Heart left ventricle (tissue), 16 donors: Measurements from ENCODE around the gene SPACDR. TPM values are rescaled to one million over a fixed set of nuclear protein-coding genes. Genes with fewer than 3 reads are reported as not detected.

Source experiments
- ATAC-seq, 4 donors: fragments of 200-7000 bp; cut with Tn5 transposase; one replicate each; pipeline ENCODE4 v1.9.1; 2020 to 2022; ENCODE audit warnings: moderate library complexity in 4 of 4, mild to moderate bottlenecking in 3 of 4, moderate number of reproducible peaks in 1 of 4
- DNase-seq, 5 donors: peaks; one replicate each; pipeline ENCODE4 v3.0.0-alpha.2; 2020
- H3K27ac ChIP-seq, 12 donors: fragments of 200-600 bp; sonication (generic) in 4 of 12; one replicate each; pipeline versions ENCODE4 v1.5.0 to v1.8.0; 2016 to 2022; ENCODE audit warnings: mild to moderate bottlenecking in 2 of 12
- H3K27me3 ChIP-seq, 9 donors: fragments of 200-600 bp; sonication (generic) in 2 of 9; one replicate each; pipeline versions ENCODE4 v1.5.1 to v1.8.0; 2016 to 2022; ENCODE audit warnings: mild to moderate bottlenecking in 3 of 9
- H3K36me3 ChIP-seq, 9 donors: fragments of 200-600 bp; sonication (generic) in 2 of 9; one replicate each; pipeline versions ENCODE4 v1.5.0 to v1.8.0; 2018 to 2022; ENCODE audit warnings: mild to moderate bottlenecking in 2 of 9
- H3K4me1 ChIP-seq, 12 donors: fragments of 200-600 bp; sonication (generic) in 4 of 12; one replicate each; pipeline versions ENCODE4 v1.5.0 to v1.8.0; 2016 to 2022; ENCODE audit warnings: mild to moderate bottlenecking in 3 of 12
- H3K4me3 ChIP-seq, 12 donors: fragments of 200-600 bp; sonication (generic) in 4 of 12; one replicate each; pipeline versions ENCODE4 v1.5.0 to v1.8.0; 2017 to 2022; ENCODE audit warnings: mild to moderate bottlenecking in 9 of 12, moderate library complexity in 4 of 12
- H3K9me3 ChIP-seq, 12 donors: fragments of 200-600 bp; sonication (generic) in 4 of 12; one replicate each; pipeline versions ENCODE4 v1.5.0 to v1.8.0; 2016 to 2022; ENCODE audit warnings: mild to moderate bottlenecking in 1 of 12
- POLR2A ChIP-seq, 2 donors: fragments of 450-650 bp; IDR thresholded peaks; one replicate each; pipeline ENCODE4 v1.6.1; 2017; ENCODE audit warnings: antibody characterized with exemption in 2 of 2, mild to moderate bottlenecking in 2 of 2, moderate library complexity in 2 of 2
- WGBS, 4 donors: extraction: QIAGEN DNeasy Blood & Tissue Kit in 2 of 4; methylation state at CpG; one replicate each; pipeline versions ENCODE4 v1.1.5 to v1.1.7; 2013 to 2018; 5-methylcytosine and 5-hydroxymethylcytosine counted together
- intact Hi-C, 10 donors: fragments of 100-400 bp; cut with DNase I; formaldehyde crosslinking; loops; one replicate each; pipeline versions ENCODE4 v1.11.1 to v1.14.2; 2022
- polyA plus RNA-seq, 2 donors: library from polyadenylated mRNA; stranded (reverse); fragments of 200-250 nt; gene quantifications; one replicate each; pipeline ENCODE4 v1.2.3, GENCODE V29; 2013
- total RNA-seq, 9 donors: library from RNA; depleted of rRNA in 2 of 9; stranded (reverse); fragments of >200 nt in 2 of 9; fragmentation: NEBNext Ultra II Directional in 3 of 9; extraction: Animal tissue kit (Norgen Biotek cat#: 25700) in 3 of 9; gene quantifications; one replicate each; pipeline versions ENCODE4 v1.1.0 to v1.2.4, GENCODE V29; 2016 to 2023
- TF ChIP-seq, protein P1 (sequence below), 12 donors: fragments of 200-600 bp; sonication (generic) in 4 of 12; IDR thresholded peaks; one replicate each; pipeline versions ENCODE4 v1.5.0 to v1.8.0; 2018 to 2022; ENCODE audit warnings: antibody characterized with exemption in 12 of 12, mild to moderate bottlenecking in 5 of 12
- donor health status: ischemic (EF 13 %, LVEDD 7.1; RV severe dilation, severe dysfunction).
- donor health status: healthy with polysubstance abuse.
- donor health status: DM: no; HTN: yes; CAD: no.
- donor health status: DM: no; HTN: no; CAD: no.
- donor health status: ischemic (EF 25% LVEDD 6.9; RV normal size, moderate dysfunction).
- donor health status: ischemic (EF 25% LVEDD 5.7; RV mildly dilated, moderate dysfunction).
- donor health status: healthy.
- donor health status: DM: yes; HTN: yes; CAD: no.
- donor health status: ischemic (EF 35%, LVEDD 5.7; RV mildly dilated, moderate dysfunction).
- donor health status: nonischemic (EF 11% LVEDD 7.7; RV severe dilation, severe dysfunction).
- donor health status: DM: yes; HTN: yes; CAD: no.
- donor health status: PGD.
- donor health status: ischemic (EF 29% LVEDD 5.4; RV normal size, mild dysfunction).
- donor health status: nonischemic (EF 23%, LVEDD 6.1; RV moderate dilation, normal function).

The SPACDR gene
- total and polyA plus RNA-seq, 11 donors: 0.27 to 0.78 (median 0.61) TPM; not detected in 4

DNA sequence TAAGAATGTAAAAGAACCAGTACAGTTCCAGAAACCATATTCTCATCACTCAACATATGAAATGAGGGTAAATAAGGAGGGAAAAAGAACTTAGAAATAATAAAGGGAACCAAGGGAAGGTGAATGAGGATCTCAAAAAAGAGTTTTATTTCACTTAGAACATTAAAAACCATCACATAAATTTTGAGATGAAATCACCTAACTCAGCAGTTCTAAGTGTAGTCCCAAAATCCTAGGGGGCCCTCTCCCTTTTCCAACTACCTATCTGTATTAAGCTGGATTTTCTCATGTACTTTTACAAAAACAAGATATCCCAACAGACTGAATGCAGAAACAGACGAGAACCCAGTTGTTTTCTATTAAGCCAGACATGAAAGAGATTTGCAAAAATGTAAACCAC lies 38.7 kb downstream of the SPACDR start:
- H3K36me3 ChIP-seq: peaks cover 0 to 4% (median 0%) of the 10 kb centered on the region in 9 donors
- peaks cover 0 to 10% (median 7%) of the 10 kb centered on the region in 12 donors for H3K4me1 ChIP-seq
- intact Hi-C loops: no loop called here
- WGBS, 4 donors: 40 to 83% (median 73%) methylated on average over 1 of the region's 1 CpG
- H3K27ac ChIP-seq: no peak overlapping the region
- no peaks in the 10 kb centered on the region for H3K9me3 ChIP-seq
- no peak for TF ChIP-seq POLR2A (IDR thresholded peaks at IDR 0.05)
- TF ChIP-seq, protein P1, sequence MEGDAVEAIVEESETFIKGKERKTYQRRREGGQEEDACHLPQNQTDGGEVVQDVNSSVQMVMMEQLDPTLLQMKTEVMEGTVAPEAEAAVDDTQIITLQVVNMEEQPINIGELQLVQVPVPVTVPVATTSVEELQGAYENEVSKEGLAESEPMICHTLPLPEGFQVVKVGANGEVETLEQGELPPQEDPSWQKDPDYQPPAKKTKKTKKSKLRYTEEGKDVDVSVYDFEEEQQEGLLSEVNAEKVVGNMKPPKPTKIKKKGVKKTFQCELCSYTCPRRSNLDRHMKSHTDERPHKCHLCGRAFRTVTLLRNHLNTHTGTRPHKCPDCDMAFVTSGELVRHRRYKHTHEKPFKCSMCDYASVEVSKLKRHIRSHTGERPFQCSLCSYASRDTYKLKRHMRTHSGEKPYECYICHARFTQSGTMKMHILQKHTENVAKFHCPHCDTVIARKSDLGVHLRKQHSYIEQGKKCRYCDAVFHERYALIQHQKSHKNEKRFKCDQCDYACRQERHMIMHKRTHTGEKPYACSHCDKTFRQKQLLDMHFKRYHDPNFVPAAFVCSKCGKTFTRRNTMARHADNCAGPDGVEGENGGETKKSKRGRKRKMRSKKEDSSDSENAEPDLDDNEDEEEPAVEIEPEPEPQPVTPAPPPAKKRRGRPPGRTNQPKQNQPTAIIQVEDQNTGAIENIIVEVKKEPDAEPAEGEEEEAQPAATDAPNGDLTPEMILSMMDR (IDR thresholded peaks at IDR 0.05): no peak
- no peak for DNase-seq
- H3K4me3 ChIP-seq: no peak overlapping the region
- no peak for ATAC-seq
- no peaks in the 10 kb centered on the region for H3K27me3 ChIP-seq

- no peaks in the 10 kb centered on the region for H3K27me3 ChIP-seq
- no peak for TF ChIP-seq POLR2A (IDR thresholded peaks at IDR 0.05)
- TF ChIP-seq, protein P1 (IDR thresholded peaks at IDR 0.05): no peak
- DNase-seq (no peak), ATAC-seq (no peak)
- H3K27ac ChIP-seq: no peak overlapping the region
- intact Hi-C loops: no loop called here
- no peaks in the 10 kb centered on the region for H3K9me3 ChIP-seq
- peaks cover 0 to 8% (median 5%) of the 10 kb centered on the region in 12 donors for H3K4me1 ChIP-seq
- WGBS, 4 donors: 84 to 94% (median 91%) methylated on average over 6 of the region's 6 CpGs
- H3K36me3 ChIP-seq: peaks cover 0 to 7% (median 0%) of the 10 kb centered on the region in 9 donors
- H3K4me3 ChIP-seq: no peak overlapping the region
Measured at GRCh38 chr7:100423315-100423714, 40.7 kb downstream of the SPACDR start.

- H3K9me3 ChIP-seq: no peaks in the 10 kb centered on the region
- H3K27ac ChIP-seq: no peak overlapping the region
- H3K36me3 ChIP-seq: peaks cover 0 to 7% (median 0%) of the 10 kb centered on the region in 9 donors
- no peak for ATAC-seq
- H3K4me3 ChIP-seq: no peak overlapping the region
- no peak for DNase-seq
- H3K4me1 ChIP-seq: no peaks in the 10 kb centered on the region
- H3K27me3 ChIP-seq: no peaks in the 10 kb centered on the region
- intact Hi-C loops: loop anchor here in 1 of 10 donors (10.0 kb wide), 1 partner anchor 65 kb away; the partner anchor contains the start of gene PILRB
- WGBS, 4 donors: 55 to 68% (median 63%) methylated on average over 1 of the region's 1 CpG
- TF ChIP-seq, protein P1 (IDR thresholded peaks at IDR 0.05): no peak
- TF ChIP-seq POLR2A (IDR thresholded peaks at IDR 0.05): no peak
Measured at GRCh38 chr7:100419660-100420226, 44.3 kb downstream of the SPACDR start.

- Histone ChIP-seq H3K36me3 (peaks cover 0 to 7% (median 0%) of the 10 kb centered on the region in 9 donors), H3K4me1 (no peaks in the 10 kb centered on the region), H3K4me3 (no peak overlapping the region), H3K27me3 (no peaks in the 10 kb centered on the region), H3K9me3 (no peaks in the 10 kb centered on the region), H3K27ac (no peak overlapping the region)
- no peak for ATAC-seq
- TF ChIP-seq, protein P1 (IDR thresholded peaks at IDR 0.05): no peak
- TF ChIP-seq POLR2A (IDR thresholded peaks at IDR 0.05): no peak
- 81 to 96% (median 89%) methylated on average over 1 of the region's 1 CpG for WGBS, 4 donors
- intact Hi-C loops: loop anchor here in 1 of 10 donors (10.0 kb wide), 1 partner anchor 64 kb away; the partner anchor contains the start of gene PILRB
- DNase-seq: no peak
Measured at GRCh38 chr7:100418930-100419659, 45.0 kb downstream of the SPACDR start.
